HG03442 (cell line): Measurements from ENCODE around the gene TFF2.

ENCODE experiments used
- ATAC-seq: cut with Tn5 transposase; IDR thresholded peaks from one replicate; pipeline ENCODE4 v1.9.1; 2021; ENCODE audit warnings: mild to moderate bottlenecking, moderate library complexity; ENCODE audit not compliant: unreplicated experiment

TFF2 gene

DNA sequence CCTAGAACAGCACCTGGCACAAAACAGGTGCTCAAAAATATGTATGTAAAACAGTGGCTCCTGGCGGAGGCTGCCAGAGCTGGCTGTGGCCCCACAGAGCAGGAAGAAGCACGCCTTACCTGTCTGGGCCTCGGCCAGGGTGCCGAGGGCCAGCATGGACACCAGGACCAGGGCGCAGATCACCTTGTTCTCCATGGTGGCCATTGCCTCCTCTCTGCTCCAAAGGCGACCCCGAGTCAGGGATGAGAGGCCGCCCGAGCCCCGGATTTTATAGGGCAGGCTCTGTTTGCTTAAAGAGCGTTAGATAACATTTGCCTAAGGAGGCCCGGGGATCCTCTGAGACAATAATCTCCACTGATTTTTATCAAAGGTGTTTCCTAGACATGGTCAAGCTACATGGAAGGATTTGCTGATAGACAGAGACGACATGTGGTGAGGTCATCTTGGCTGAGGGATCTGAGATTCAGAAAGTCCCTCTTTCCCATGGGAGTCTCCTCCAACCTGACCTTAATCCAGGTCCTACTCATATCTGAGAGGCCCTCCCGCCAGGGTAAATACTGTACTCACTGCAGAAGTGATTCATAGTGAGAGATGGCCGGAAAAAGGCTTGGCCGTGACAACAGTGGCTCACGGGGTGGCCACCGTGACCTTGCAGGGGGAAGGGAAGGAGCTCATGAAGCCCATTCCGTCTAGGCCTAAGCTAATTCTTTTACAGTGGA, 15.7 kb upstream of the TFF2 start, which contains the start of gene TFF1:
TFF1 (minus strand) TSS at position 244 of the 719 bp plus-strand sequence; CDS start at position 204, 40 bp downstream.
- no peak for ATAC-seq

DNA sequence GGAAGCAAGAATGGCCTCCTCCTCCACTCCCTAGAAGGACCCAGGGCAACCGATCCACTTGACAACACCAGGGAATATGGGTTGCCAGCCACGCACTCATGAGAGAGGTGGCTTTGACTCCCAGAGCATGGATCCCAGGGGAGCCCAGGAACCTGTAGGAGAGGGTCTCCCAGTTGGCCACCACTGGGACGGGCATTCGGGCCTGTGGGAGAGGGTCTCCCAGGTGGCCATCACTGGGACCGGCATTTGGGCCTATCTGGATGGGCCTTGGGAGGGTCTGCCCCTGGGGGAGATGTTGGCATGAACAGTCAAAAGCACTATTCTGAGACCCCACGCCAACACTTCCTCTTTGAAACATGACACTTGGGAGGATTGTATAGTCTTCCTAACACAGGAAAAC, 15.0 kb upstream of the TFF2 start:
- ATAC-seq: no peak

DNA sequence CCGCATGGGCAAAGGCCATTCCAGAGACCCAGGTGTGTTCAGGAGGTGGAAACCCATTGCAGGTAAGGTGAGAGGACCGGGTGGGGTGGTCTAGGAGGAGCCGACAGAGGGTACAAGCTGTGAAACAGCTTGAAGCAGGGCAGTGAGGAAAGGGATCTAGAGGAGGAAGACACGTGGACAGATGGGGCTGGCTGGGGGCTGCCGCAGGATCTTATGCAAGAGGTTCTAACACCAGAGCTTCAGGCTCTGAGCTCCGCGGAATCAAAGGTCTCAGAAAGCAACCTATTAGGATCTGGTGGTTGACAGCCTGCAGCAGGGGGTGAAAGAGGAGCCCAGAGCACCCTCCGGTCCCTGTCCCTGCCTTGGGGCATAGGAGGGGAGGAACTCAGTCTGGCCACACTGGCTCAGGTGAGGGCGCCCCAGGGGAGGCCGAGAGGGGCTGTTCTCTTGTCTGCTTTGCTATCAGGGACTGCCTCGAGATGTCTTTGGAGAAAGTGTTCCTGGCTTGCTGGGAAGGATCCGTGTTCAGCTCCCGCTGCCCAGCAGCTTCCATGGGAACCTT, 13.6 kb upstream of the TFF2 start:
- ATAC-seq: no peak

DNA sequence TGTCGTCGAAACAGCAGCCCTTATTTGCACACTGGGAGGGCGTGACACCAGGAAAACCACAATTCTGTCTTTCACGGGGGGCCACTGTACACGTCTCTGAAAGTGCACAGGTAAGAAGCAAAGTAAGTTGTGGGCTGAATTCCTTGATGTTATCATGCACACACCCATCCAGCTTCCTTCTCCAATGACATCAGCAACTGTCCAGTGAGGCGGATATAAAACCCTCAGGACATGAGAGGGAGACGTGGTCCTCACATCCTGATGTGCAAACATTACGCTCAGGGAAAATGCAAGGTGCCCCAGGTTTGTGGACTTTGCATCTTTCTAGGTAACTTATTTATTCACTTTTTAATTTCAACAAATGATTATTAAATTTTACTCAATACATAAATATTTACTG, 12.5 kb upstream of the TFF2 start:
- ATAC-seq: no peak

DNA sequence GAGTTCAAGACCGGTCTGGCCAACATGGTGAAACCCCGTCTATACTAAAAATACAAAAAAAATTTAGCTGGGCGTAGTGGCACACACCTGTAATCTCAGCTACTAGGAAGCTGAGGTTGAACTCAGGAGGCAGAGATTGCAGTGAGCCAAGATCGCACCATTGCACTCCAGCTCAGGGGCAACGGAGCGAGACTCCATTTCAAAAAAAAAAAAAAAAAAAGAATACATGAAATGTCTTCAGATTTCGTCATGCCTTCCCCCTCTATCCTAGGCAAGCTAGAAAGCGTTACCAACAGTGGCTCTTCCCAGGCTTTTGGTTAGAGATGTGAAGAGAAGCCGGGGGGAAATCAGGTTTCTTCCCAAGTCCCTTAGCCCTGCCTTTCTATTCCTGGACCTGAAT, 11.9 kb upstream of the TFF2 start:
- ATAC-seq: no peak

GRCh38 chr21:42362198-42362597, 11.4 kb upstream of the TFF2 start:
- no peak for ATAC-seq

DNA sequence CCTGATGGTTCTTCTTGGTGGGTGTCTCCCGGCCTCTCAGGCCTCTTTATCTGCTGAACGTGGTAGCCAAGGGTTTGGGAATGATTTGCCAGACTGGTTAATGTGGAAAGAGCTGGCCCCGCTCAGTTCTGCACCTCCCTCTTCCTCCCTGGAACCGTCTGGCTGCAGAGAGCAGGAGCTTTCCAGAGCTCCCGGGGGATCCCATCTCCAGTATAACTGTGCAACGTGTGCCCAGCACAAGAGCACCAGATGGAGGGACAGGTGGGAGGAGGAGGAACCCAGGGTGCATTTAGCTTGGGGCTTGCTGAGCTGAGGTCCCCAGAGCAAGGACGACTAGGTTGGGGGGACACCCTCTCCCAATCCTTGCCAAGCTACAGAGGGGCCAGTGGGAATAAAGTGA, 10.5 kb upstream of the TFF2 start:
- no peak for ATAC-seq

- no peak for ATAC-seq
Measured at GRCh38 chr21:42360317-42360716, 9.5 kb upstream of the TFF2 start.

- ATAC-seq: no peak
Measured at GRCh38 chr21:42358937-42359336, 8.1 kb upstream of the TFF2 start.

DNA sequence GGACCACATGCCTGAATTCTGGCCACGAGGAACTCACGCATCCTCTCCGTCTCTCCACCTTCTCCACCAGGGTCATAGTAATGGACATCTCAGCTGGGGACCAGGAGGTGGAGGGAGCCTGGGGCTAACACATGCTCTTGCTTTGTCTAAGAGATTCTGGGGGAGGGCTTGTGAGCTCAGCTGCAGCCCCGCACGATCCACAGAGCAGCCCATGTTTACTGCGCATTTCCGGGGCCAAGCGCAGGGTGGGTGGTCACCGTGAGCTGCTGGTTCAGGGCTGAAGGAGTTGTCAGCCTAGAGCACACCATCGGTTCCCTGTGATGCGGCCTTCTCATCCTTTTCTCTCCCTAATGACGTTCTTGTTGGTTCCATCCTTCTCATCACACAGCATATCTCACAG, 7.5 kb upstream of the TFF2 start:
- ATAC-seq: no peak

DNA sequence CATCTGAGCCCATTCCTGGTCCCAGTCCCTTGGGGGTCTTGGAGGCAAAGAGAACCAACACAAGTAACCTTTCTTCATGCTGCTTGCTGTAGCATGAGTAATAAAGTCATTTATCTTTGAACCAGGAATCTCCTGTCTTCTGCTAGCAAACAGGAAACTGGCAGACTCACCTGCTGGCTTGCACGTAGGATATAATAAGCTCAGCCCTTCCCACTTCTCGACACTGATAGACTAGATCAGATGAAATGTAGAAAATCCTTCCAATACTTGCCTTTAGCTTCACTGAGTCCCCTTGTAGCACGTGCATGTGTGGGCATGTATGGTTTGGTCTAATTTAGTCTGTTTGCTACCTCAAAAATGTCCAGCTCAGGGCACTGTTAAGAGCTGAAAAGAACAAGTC, 6.5 kb upstream of the TFF2 start:
- ATAC-seq: no peak

- no peak for ATAC-seq
Measured at GRCh38 chr21:42356650-42357049, 5.9 kb upstream of the TFF2 start.

- no peak for ATAC-seq
Measured at GRCh38 chr21:42356046-42356445, 5.3 kb upstream of the TFF2 start.

GRCh38 chr21:42353623-42354022, 2.8 kb upstream of the TFF2 start:
- no peak for ATAC-seq

DNA sequence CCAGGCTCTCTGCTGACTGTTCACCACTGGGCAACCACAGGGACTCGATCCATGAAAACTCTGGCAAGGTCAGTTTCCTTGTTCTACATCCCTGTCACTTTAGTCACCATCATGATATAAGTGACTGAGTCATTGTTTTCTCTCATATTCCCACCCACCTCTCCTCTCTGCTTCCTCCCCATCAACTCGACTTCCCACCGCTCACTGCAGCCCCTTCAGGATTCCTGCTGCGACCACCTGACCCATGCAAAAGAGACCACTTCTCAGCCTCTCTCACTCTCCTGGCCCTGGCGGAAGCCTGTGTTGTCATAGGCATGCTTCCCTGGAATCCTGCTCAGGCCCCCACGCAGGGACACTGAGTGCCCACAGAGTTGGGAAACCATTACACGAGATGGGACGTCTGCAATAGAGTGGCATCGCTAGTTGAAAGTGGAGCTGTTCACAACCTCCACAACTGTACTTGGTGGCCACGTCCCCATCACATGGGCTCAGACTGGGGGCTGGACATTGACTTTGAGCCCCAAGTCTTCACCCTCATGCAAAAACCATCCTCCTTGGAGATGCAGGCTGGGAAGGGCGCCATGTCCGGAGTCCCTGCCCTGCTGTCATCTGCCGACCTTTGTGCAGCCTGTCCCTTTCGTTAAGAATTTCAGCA, 1.8 kb upstream of the TFF2 start:
- no peak for ATAC-seq

DNA sequence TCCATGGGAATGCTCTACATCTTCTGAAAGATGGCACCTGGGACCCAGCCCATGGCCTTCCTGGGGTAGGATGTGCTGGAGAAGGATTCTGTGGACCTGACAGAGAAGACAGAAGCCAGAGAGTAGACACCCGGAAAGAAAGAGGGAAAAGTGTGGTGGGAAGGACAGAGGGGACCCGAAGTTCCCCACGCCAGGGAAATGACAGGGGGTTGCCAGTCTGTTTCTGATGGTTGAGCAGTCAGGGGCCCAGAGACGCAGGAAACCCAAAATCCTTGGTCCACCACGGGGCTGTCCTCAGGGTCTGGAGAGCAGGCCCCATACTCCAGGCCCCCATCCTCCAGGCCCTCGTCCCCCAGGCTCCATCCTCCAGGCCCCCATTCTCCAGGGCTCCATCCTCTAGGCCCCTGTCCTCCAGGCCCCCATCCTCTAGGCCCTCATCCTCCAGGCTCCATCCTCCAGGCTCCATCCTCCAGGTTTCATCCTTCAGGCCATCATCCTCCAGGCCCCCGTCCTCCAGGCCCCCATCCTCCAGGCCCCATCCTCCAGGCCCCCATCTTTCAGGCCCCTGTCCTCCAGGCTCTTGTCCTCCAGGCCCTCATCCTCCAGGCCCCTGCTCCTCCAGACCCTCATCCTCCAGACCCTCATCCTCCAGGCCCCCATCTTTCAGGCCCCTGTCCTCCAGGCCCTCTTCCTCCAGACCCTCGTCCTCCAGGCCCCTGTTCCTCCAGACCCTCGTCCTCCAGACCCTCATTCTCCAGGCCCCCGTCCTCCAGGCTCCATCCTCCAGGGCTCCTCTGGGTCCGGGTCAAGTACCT, 1.0 kb upstream of the TFF2 start:
- ATAC-seq: no peak

DNA sequence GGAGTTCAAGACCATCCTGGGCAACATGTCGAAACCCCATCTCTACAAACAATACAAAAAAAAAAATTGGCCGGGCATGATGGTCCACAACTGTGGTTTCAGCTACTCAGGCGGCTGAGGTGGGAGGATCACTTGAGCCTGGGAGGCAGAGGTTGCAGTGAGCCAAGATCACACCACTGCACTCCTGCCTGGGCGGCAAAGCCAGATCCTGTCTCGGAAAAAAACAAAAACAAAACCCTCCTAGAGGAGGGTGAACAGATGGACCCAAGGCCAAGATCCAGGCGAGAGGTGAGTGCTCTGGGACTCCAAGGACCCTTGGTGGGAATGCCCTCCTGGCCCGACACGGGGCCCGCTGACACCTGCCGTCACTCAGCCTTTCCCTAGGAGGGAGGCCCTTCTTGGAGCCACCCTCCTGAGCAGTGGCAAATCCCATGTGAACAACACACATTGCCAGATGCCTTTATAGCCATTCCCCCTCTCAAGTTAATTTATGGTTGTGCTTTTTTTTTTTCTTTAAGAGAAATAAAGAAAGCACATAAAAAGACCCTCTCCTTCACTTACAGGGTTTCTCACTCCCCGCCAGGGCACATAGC, 380 bp downstream of the TFF2 start:
- no peak for ATAC-seq

- no peak for ATAC-seq
Measured at GRCh38 chr21:42349420-42350317, 1.1 kb downstream of the TFF2 start.

GRCh38 chr21:42348762-42349161, 2.0 kb downstream of the TFF2 start:
- ATAC-seq: no peak
